PC-9 (cell line): ENCODE results near the gene ADH1C. TPM values are rescaled to one million over a fixed set of nuclear protein-coding genes. Genes with fewer than 3 reads are reported as not detected.

Experiments
- BruUV-seq: library from RNA; stranded (reverse); fragments of 400-500 nt; replicated peaks from 2 replicates; lab custom pipeline; 2021; lab: Mats Ljungman, UMichigan
- CTCF ChIA-PET: fragments of 300-600 bp; sonication (Branson Sonifier 250); formaldehyde crosslinking; loops from one replicate; lab custom pipeline; 2022; ENCODE audit warnings: antibody characterized with exemption; lab: Charles Lee
- POLR2A ChIA-PET: fragments of 300-600 bp; sonication (Branson Sonifier 250); formaldehyde crosslinking; loops from one replicate; lab custom pipeline; 2022; ENCODE audit warnings: antibody characterized with exemption; ENCODE audit not compliant: unreplicated experiment; lab: Charles Lee
- DNase-seq, 2 experiments: peaks; one replicate each; pipeline versions ENCODE4 v3.0.0 to v3.0.0-alpha.2; 2015 to 2022; ENCODE audit warnings: mixed read lengths in 1 of 2
- H2AFZ ChIP-seq: fragments of 200-600 bp; sonication (generic); 2 replicates; pipeline ENCODE4 v1.8.1; 2017; ENCODE audit warnings: antibody characterized with exemption
- H3F3A ChIP-seq: fragments of 200-600 bp; sonication (generic); 2 replicates; pipeline ENCODE4 v1.8.1; 2017; ENCODE audit warnings: antibody characterized with exemption, mild to moderate bottlenecking, low read depth; ENCODE audit not compliant: insufficient read depth
- H3K27ac ChIP-seq: fragments of 200-600 bp; sonication (generic); 2 replicates; pipeline ENCODE4 v1.6.1; 2016; ENCODE audit warnings: mixed run types
- H3K27me3 ChIP-seq: fragments of 200-600 bp; sonication (generic); 2 replicates; pipeline ENCODE4 v1.6.1; 2016; ENCODE audit warnings: low read depth, mixed run types; ENCODE audit not compliant: insufficient read depth
- H3K36me3 ChIP-seq: fragments of 200-600 bp; sonication (generic); 2 replicates; pipeline ENCODE4 v1.6.1; 2016; ENCODE audit warnings: low read depth, mixed run types
- H3K4me1 ChIP-seq: fragments of 200-600 bp; sonication (generic); replicated peaks from 2 replicates; pipeline ENCODE4 v1.6.1; 2016; ENCODE audit warnings: mixed run types; ENCODE audit not compliant: insufficient read depth
- H3K4me2 ChIP-seq: fragments of 200-600 bp; sonication (generic); 2 replicates; pipeline ENCODE4 v1.6.1; 2017; ENCODE audit warnings: mixed run types
- H3K4me3 ChIP-seq: fragments of 200-600 bp; sonication (generic); 2 replicates; pipeline ENCODE4 v1.6.1; 2016; ENCODE audit warnings: mixed run types
- H3K79me2 ChIP-seq: fragments of 200-600 bp; sonication (generic); 2 replicates; pipeline ENCODE4 v1.6.1; 2017; ENCODE audit warnings: low read depth, mixed run types
- H3K9me2 ChIP-seq: fragments of 200-600 bp; sonication (generic); 2 replicates; pipeline ENCODE4 v1.8.1; 2017; ENCODE audit warnings: mild to moderate bottlenecking; ENCODE audit not compliant: insufficient read depth
- H3K9me3 ChIP-seq: fragments of 200-600 bp; sonication (generic); 2 replicates; pipeline ENCODE4 v1.8.1; 2016; ENCODE audit warnings: low read depth; ENCODE audit not compliant: insufficient read depth
- H4K20me1 ChIP-seq: fragments of 200-600 bp; sonication (generic); 2 replicates; pipeline ENCODE4 v1.8.1; 2017; ENCODE audit not compliant: insufficient read depth
- EZH2 ChIP-seq: fragments of 200-600 bp; sonication (generic); IDR thresholded peaks from 2 replicates; pipeline ENCODE4 v1.8.0; 2017; ENCODE audit warnings: antibody characterized with exemption, low read depth
- intact Hi-C: fragments of 100-400 bp; cut with micrococcal nuclease; formaldehyde crosslinking; loops from one replicate; pipeline ENCODE4 v1.10.0; 2022; ENCODE audit not compliant: unreplicated experiment
- total RNA-seq: library from RNA; stranded (reverse); gene quantifications from 2 replicates; pipeline ENCODE4 v1.2.3, GENCODE V29; 2021
- TF ChIP-seq, protein P1 (sequence below): fragments of 200-600 bp; sonication (generic); conservative IDR thresholded peaks from 2 replicates; pipeline ENCODE4 v1.6.1; 2017; ENCODE audit warnings: mixed run types, antibody characterized with exemption, mild to moderate bottlenecking, moderate library complexity

The ADH1C gene
- total RNA-seq, 1 experiment from 2014 or later = 0.63 TPM

GRCh38 chr4:99389606-99390005, 37.1 kb upstream of the ADH1C start:
- no peak overlapping the region for H2AFZ ChIP-seq
- H3K27ac ChIP-seq = no peak overlapping the region
- no peaks in the 10 kb centered on the region for H3K27me3 ChIP-seq
- ChIA-PET CTCF (interaction anchor here (0.6 kb wide), 1 partner anchor 1332 kb away, joined by 4 read pairs; no protein-coding TSS in a partner anchor), POLR2A (no interaction called here)
- H3K4me1 ChIP-seq = no peaks in the 10 kb centered on the region
- no peak overlapping the region for H3K4me3 ChIP-seq
- intact Hi-C loops = no loop called here
- DNase-seq = no peak
- no peaks in the 10 kb centered on the region for H3K79me2 ChIP-seq
- no TSS peak for BruUV-seq
- H3K9me2 ChIP-seq = no peaks in the 10 kb centered on the region
- TF ChIP-seq, protein P1, sequence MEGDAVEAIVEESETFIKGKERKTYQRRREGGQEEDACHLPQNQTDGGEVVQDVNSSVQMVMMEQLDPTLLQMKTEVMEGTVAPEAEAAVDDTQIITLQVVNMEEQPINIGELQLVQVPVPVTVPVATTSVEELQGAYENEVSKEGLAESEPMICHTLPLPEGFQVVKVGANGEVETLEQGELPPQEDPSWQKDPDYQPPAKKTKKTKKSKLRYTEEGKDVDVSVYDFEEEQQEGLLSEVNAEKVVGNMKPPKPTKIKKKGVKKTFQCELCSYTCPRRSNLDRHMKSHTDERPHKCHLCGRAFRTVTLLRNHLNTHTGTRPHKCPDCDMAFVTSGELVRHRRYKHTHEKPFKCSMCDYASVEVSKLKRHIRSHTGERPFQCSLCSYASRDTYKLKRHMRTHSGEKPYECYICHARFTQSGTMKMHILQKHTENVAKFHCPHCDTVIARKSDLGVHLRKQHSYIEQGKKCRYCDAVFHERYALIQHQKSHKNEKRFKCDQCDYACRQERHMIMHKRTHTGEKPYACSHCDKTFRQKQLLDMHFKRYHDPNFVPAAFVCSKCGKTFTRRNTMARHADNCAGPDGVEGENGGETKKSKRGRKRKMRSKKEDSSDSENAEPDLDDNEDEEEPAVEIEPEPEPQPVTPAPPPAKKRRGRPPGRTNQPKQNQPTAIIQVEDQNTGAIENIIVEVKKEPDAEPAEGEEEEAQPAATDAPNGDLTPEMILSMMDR = no peak
- TF ChIP-seq EZH2 = no peak
- no peaks in the 10 kb centered on the region for H3F3A ChIP-seq
- no peaks in the 10 kb centered on the region for H3K36me3 ChIP-seq
- H3K9me3 ChIP-seq = no peaks in the 10 kb centered on the region
- no peak overlapping the region for H3K4me2 ChIP-seq
- no peaks in the 10 kb centered on the region for H4K20me1 ChIP-seq

DNA sequence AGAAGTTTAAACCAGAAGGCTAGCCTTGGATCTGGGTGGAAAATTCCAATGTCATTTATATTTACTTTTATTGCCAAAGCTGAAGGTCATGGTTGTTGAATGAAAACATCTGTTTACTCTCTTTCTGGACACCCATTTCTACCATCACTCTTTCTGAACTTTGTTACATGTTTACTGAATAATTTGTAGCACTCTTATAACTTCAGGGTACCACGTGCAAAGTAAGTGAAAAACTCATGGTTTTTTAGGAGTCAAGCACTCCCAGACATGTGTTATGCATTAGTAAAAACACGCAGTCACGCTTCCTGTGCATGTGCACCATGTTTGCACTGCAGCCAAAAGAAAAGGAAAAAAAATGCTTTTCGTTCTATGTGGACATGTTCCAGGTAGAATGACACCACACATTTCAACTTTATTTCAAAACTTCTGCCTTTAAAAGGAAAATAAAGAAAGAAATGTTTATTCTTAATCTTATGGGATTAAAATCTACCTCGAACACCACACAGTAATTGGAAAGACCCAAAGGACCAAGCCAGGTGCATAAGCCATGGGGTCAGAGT, 31.4 kb upstream of the ADH1C start:
- H3K27me3 ChIP-seq = no peaks in the 10 kb centered on the region
- BruUV-seq = no TSS peak
- CTCF ChIA-PET = no interaction called here
- no peak overlapping the region for H3K4me2 ChIP-seq
- POLR2A ChIA-PET = no interaction called here
- H3K4me1 ChIP-seq = 0 out of 2 replicates have a peak, but pooled peaks cover 3% of the 10 kb centered on the region
- no peaks in the 10 kb centered on the region for H3F3A ChIP-seq
- no peak overlapping the region for H3K27ac ChIP-seq
- no peaks in the 10 kb centered on the region for H4K20me1 ChIP-seq
- no peak overlapping the region for H2AFZ ChIP-seq
- H3K36me3 ChIP-seq = no peaks in the 10 kb centered on the region
- H3K4me3 ChIP-seq = no peak overlapping the region
- intact Hi-C loops = no loop called here
- H3K79me2 ChIP-seq = no peaks in the 10 kb centered on the region
- no peaks in the 10 kb centered on the region for H3K9me2 ChIP-seq
- H3K9me3 ChIP-seq = no peaks in the 10 kb centered on the region
- TF ChIP-seq, protein P1 = no peak
- no peak for TF ChIP-seq EZH2
- DNase-seq = no peak

DNA sequence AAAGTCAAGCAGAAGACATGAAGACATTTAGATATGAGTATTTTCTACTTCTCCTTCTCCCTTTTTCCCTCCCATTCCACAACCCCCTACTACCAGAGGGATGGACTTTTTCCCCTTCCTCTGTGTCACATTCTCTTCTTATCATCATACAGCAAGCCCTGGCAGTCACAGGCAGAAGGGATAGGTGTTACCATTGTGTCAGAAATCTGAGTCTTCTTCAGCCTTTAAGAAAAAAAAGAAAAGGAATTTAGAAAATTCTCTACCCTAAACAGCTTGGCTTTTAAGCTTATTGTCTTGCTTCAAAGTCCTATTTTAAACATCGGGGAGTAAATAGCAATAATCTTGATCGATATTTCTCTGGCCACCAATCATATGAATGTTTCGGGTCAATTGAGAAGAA, 30.9 kb upstream of the ADH1C start:
- no peak overlapping the region for H2AFZ ChIP-seq
- no peaks in the 10 kb centered on the region for H3K79me2 ChIP-seq
- no peak overlapping the region for H3K4me3 ChIP-seq
- no peak overlapping the region for H3K4me2 ChIP-seq
- CTCF ChIA-PET = no interaction called here
- no peak overlapping the region for H3K27ac ChIP-seq
- no peaks in the 10 kb centered on the region for H3K9me3 ChIP-seq
- no peaks in the 10 kb centered on the region for H3K36me3 ChIP-seq
- BruUV-seq = no TSS peak
- POLR2A ChIA-PET = no interaction called here
- no peaks in the 10 kb centered on the region for H3K27me3 ChIP-seq
- no peaks in the 10 kb centered on the region for H3F3A ChIP-seq
- no peak for DNase-seq
- no peaks in the 10 kb centered on the region for H3K9me2 ChIP-seq
- 0 out of 2 replicates have a peak, but pooled peaks cover 3% of the 10 kb centered on the region for H3K4me1 ChIP-seq
- intact Hi-C loops = no loop called here
- TF ChIP-seq, protein P1 = no peak
- TF ChIP-seq EZH2 = no peak
- H4K20me1 ChIP-seq = no peaks in the 10 kb centered on the region
